Kidney (tissue), 14 donors: ENCODE results near the gene S1PR5. TPM values are rescaled to one million over a fixed set of nuclear protein-coding genes. Genes with fewer than 3 reads are reported as not detected.

Experiments used
- DNase-seq, 5 donors: peaks; one replicate each; pipeline ENCODE4 v3.0.0-alpha.2; 2013 to 2020
- FAIRE-seq: peaks from 2 replicates; lab custom pipeline; 2012; peaks lifted over from hg19 to GRCh38; lab: Jason Lieb, UNC
- H3K27ac ChIP-seq, 2 donors: one replicate each; pipeline ENCODE4 v1.7.0; 2013; ENCODE audit warnings: low read depth in 2 of 2, low read length in 2 of 2, inconsistent platforms in 1 of 2
- H3K27me3 ChIP-seq: one replicate; pipeline ENCODE4 v1.7.1; 2013; ENCODE audit warnings: low read length, inconsistent platforms; ENCODE audit not compliant: control insufficient read depth, insufficient read depth
- H3K36me3 ChIP-seq, 3 donors: one replicate each; pipeline versions ENCODE4 v1.7.0 to v1.7.1; 2013; ENCODE audit warnings: low read length in 3 of 3, control low read depth in 1 of 3, inconsistent platforms in 1 of 3; ENCODE audit not compliant: insufficient read depth in 3 of 3, control insufficient read depth in 2 of 3
- H3K4me1 ChIP-seq, 3 donors: one replicate each; pipeline versions ENCODE4 v1.7.0 to v1.7.1; 2013; ENCODE audit warnings: low read length in 3 of 3, inconsistent platforms in 1 of 3, low read depth in 1 of 3; ENCODE audit not compliant: control insufficient read depth in 2 of 3, insufficient read depth in 2 of 3
- H3K4me3 ChIP-seq, 3 donors: one replicate each; pipeline versions ENCODE4 v1.7.0 to v1.8.1; 2013; ENCODE audit warnings: low read length in 3 of 3, control low read depth in 1 of 3, inconsistent platforms in 1 of 3
- H3K9ac ChIP-seq, 3 donors: one replicate each; pipeline versions ENCODE4 v1.7.0 to v1.7.1; 2013; ENCODE audit warnings: low read length in 3 of 3, control low read depth in 1 of 3, inconsistent platforms in 1 of 3
- H3K9me3 ChIP-seq, 3 donors: one replicate each; pipeline versions ENCODE4 v1.7.0 to v1.7.1; 2013; ENCODE audit warnings: low read length in 3 of 3, control low read depth in 1 of 3, inconsistent platforms in 1 of 3; ENCODE audit not compliant: control insufficient read depth in 2 of 3, insufficient read depth in 1 of 3
- intact Hi-C: fragments of 100-400 bp; cut with DNase I; formaldehyde crosslinking; loops from one replicate; pipeline ENCODE4 v1.11.1; 2022
- polyA plus RNA-seq: library from polyadenylated mRNA; stranded (reverse); fragments of 350-450 nt; fragmentation: Illumina TruSeq; extraction: RNeasy Lipid Tissue Mini Kit (QIAGEN cat#74804); gene quantifications from one replicate; pipeline ENCODE4 v1.2.3, GENCODE V29; 2014; ENCODE audit warnings: low read depth, low replicate concordance; ENCODE audit not compliant: insufficient read depth
- total RNA-seq: library from RNA; stranded (reverse); fragmentation: NEBNext Ultra II Directional; extraction: Animal tissue kit (Norgen Biotek cat#: 25700); gene quantifications from one replicate; pipeline ENCODE4 v1.2.1, GENCODE V29; 2021
- TF ChIP-seq, protein P1 (sequence below): IDR thresholded peaks from 3 replicates; pipeline ENCODE4 v1.5.1; 2012; ENCODE audit warnings: mild to moderate bottlenecking, moderate library complexity, borderline replicate concordance; ENCODE audit not compliant: insufficient read depth; ENCODE audit errors: extremely low read depth
- donor health status: control.
- donor health status: control.
- donor health status: control.
- donor health status: control.
- donor health status: control.
- donor health status: DM: yes; HTN: yes; CAD: no.
- donor health status: Normal renal cell carcinoma (clear cell type).

Gene S1PR5
- total and polyA plus RNA-seq, 2 donors from 2014 or later, result 0.69 to 0.84 TPM

GRCh38 chr19:10517760-10518443, 655 bp upstream of the S1PR5 start:
- H3K4me1 ChIP-seq, result peaks cover 0 to 6% (median 4%) of the 10 kb centered on the region in 3 donors
- no peak overlapping the region for H3K9ac ChIP-seq
- no peaks in the 10 kb centered on the region for H3K36me3 ChIP-seq
- no peaks in the 10 kb centered on the region for H3K9me3 ChIP-seq
- TF ChIP-seq, protein P1, sequence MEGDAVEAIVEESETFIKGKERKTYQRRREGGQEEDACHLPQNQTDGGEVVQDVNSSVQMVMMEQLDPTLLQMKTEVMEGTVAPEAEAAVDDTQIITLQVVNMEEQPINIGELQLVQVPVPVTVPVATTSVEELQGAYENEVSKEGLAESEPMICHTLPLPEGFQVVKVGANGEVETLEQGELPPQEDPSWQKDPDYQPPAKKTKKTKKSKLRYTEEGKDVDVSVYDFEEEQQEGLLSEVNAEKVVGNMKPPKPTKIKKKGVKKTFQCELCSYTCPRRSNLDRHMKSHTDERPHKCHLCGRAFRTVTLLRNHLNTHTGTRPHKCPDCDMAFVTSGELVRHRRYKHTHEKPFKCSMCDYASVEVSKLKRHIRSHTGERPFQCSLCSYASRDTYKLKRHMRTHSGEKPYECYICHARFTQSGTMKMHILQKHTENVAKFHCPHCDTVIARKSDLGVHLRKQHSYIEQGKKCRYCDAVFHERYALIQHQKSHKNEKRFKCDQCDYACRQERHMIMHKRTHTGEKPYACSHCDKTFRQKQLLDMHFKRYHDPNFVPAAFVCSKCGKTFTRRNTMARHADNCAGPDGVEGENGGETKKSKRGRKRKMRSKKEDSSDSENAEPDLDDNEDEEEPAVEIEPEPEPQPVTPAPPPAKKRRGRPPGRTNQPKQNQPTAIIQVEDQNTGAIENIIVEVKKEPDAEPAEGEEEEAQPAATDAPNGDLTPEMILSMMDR, result no peak
- peaks cover 35% of the 10 kb centered on the region for H3K27me3 ChIP-seq
- no peak for FAIRE-seq
- intact Hi-C loops, result no loop called here
- DNase-seq, result peak; percentile 38 to 78 (median 57)
- peak overlapping the region in 1 of 3 donors; percentile 35 for H3K4me3 ChIP-seq
- peak overlapping the region in 1 of 2 donors; percentile 36 for H3K27ac ChIP-seq

GRCh38 chr19:10516671-10517286, 468 bp downstream of the S1PR5 start:
- DNase-seq, result no peak
- intact Hi-C loops, result no loop called here
- Histone ChIP-seq H3K4me3 (peak overlapping the region in 1 of 3 donors; percentile 35), H3K27ac (no peak overlapping the region), H3K9ac (no peak overlapping the region), H3K9me3 (no peaks in the 10 kb centered on the region), H3K36me3 (no peaks in the 10 kb centered on the region), H3K27me3 (peaks cover 35% of the 10 kb centered on the region), H3K4me1 (peaks cover 0 to 6% (median 4%) of the 10 kb centered on the region in 3 donors)
- TF ChIP-seq, protein P1, result no peak
- FAIRE-seq, result no peak

GRCh38 chr19:10516064-10516385, 1.2 kb downstream of the S1PR5 start:
- H3K27me3 ChIP-seq, result peaks cover 35% of the 10 kb centered on the region
- peaks cover 0 to 6% (median 4%) of the 10 kb centered on the region in 3 donors for H3K4me1 ChIP-seq
- DNase-seq (no peak), FAIRE-seq (no peak)
- no peak overlapping the region for H3K4me3 ChIP-seq
- H3K36me3 ChIP-seq, result no peaks in the 10 kb centered on the region
- no peaks in the 10 kb centered on the region for H3K9me3 ChIP-seq
- H3K9ac ChIP-seq, result no peak overlapping the region
- TF ChIP-seq, protein P1, result no peak
- no peak overlapping the region for H3K27ac ChIP-seq
- intact Hi-C loops, result no loop called here
